OCI-LY7 (cell line): ENCODE data around the gene C19orf85. TPM values are rescaled to one million over a fixed set of nuclear protein-coding genes. Genes with fewer than 3 reads are reported as not detected.
"Not testable (repeated sequence)": the region's sequence is repeated elsewhere in the genome, so short reads cannot be mapped to it uniquely, and the experiment has no call there.

Experiments
- BruUV-seq: library from RNA; stranded (reverse); fragments of 400-500 nt; replicated peaks from 2 replicates; lab custom pipeline; 2021; lab: Mats Ljungman, UMichigan
- CTCF ChIA-PET: fragments of 300-600 bp; sonication (Branson Sonifier 250); formaldehyde crosslinking; loops from one replicate; lab custom pipeline; 2022; ENCODE audit warnings: antibody characterized with exemption; ENCODE audit not compliant: unreplicated experiment; lab: Charles Lee
- POLR2A ChIA-PET: fragments of 300-600 bp; sonication (Branson Sonifier 250); formaldehyde crosslinking; loops from one replicate; lab custom pipeline; 2022; ENCODE audit warnings: antibody characterized with exemption; lab: Charles Lee
- DNase-seq: peaks from one replicate; pipeline ENCODE4 v3.0.0-alpha.2; 2015; ENCODE audit warnings: low spot score
- H2AFZ ChIP-seq: fragments of 200-600 bp; sonication (generic), shearing (Covaris generic); 2 replicates; pipeline ENCODE4 v1.6.1; 2014; ENCODE audit warnings: mild to moderate bottlenecking, antibody characterized with exemption, low read length, moderate library complexity
- H3K27ac ChIP-seq: fragments of 200-600 bp; sonication (generic); 2 replicates; pipeline ENCODE4 v1.5.1; 2014; ENCODE audit warnings: mixed run types, low read depth, mild to moderate bottlenecking, moderate library complexity, low read length, inconsistent platforms; ENCODE audit not compliant: poor library complexity, severe bottlenecking
- H3K36me3 ChIP-seq: fragments of 200-600 bp; sonication (generic); 2 replicates; pipeline ENCODE4 v1.6.1; 2014; ENCODE audit warnings: mild to moderate bottlenecking, antibody characterized with exemption, low read length, moderate library complexity, mixed read lengths; ENCODE audit not compliant: insufficient read depth
- H3K4me1 ChIP-seq: fragments of 200-600 bp; sonication (generic); 2 replicates; pipeline ENCODE4 v1.5.1; 2014; ENCODE audit warnings: mild to moderate bottlenecking, low read length; ENCODE audit not compliant: insufficient read depth, poor library complexity, severe bottlenecking
- H3K4me2 ChIP-seq: fragments of 200-600 bp; sonication (generic); 2 replicates; pipeline ENCODE4 v1.6.1; 2014; ENCODE audit warnings: mild to moderate bottlenecking, low read length
- H3K4me3 ChIP-seq: fragments of 200-600 bp; sonication (generic); 2 replicates; pipeline ENCODE4 v1.5.1; 2014; ENCODE audit warnings: mild to moderate bottlenecking, low read depth, low read length; ENCODE audit not compliant: poor library complexity, severe bottlenecking
- H3K79me2 ChIP-seq: fragments of 200-600 bp; sonication (generic); 2 replicates; pipeline ENCODE4 v1.6.1; 2016; ENCODE audit warnings: low read depth, mild to moderate bottlenecking, low read length, moderate library complexity, mixed read lengths; ENCODE audit not compliant: insufficient read depth
- H3K9me2 ChIP-seq: fragments of 200-600 bp; sonication (generic); 2 replicates; pipeline ENCODE4 v1.6.1; 2016; ENCODE audit warnings: mild to moderate bottlenecking, low read length, mixed read lengths; ENCODE audit not compliant: insufficient read depth
- H3K9me3 ChIP-seq: fragments of 200-600 bp; sonication (generic); 2 replicates; pipeline ENCODE4 v1.6.1; 2014; ENCODE audit warnings: mild to moderate bottlenecking, mixed run types, low read length, mixed read lengths
- H4K20me1 ChIP-seq: fragments of 200-600 bp; sonication (generic); 2 replicates; pipeline ENCODE4 v1.6.1; 2014; ENCODE audit warnings: mild to moderate bottlenecking, antibody characterized with exemption, low read length, moderate library complexity, mixed read lengths; ENCODE audit not compliant: insufficient read depth
- EZH2phosphoT487 ChIP-seq: fragments of 200-600 bp; sonication (generic); IDR thresholded peaks from 2 replicates; pipeline ENCODE4 v1.6.1; 2018; ENCODE audit warnings: low read depth, borderline replicate concordance, mild to moderate bottlenecking, mixed run types, antibody characterized with exemption, low read length, moderate library complexity, mixed read lengths
- intact Hi-C: fragments of 100-400 bp; cut with micrococcal nuclease; formaldehyde crosslinking; loops from one replicate; pipeline ENCODE4 v1.10.0; 2022; ENCODE audit not compliant: unreplicated experiment
- total RNA-seq, 2 experiments: library from RNA; depleted of rRNA in 1 of 2; stranded (reverse); fragments of >200 nt in 1 of 2; shearing (Covaris generic) in 1 of 2; gene quantifications; 2 replicates each; pipeline ENCODE4 v1.2.3, GENCODE V29; 2014 to 2022
- TF ChIP-seq, protein P1 (sequence below): fragments of 200-600 bp; sonication (generic); conservative IDR thresholded peaks from 2 replicates; pipeline ENCODE4 v1.5.1; 2014; ENCODE audit warnings: mild to moderate bottlenecking, antibody characterized with exemption, low read length, moderate library complexity, mixed read lengths

The C19orf85 gene
- total RNA-seq, 2 experiments from 2014 or later, result not detected

- no peaks in the 10 kb centered on the region for H3K79me2 ChIP-seq
- no peaks in the 10 kb centered on the region for H3K9me3 ChIP-seq
- no peak overlapping the region for H2AFZ ChIP-seq
- ChIA-PET CTCF (no interaction called here), POLR2A (no interaction called here)
- H4K20me1 ChIP-seq, result no peaks in the 10 kb centered on the region
- H3K4me2 ChIP-seq, result no peak overlapping the region
- H3K4me1 ChIP-seq, result no peaks in the 10 kb centered on the region
- intact Hi-C loops, result no loop called here
- no peak for DNase-seq
- no peak overlapping the region for H3K4me3 ChIP-seq
- H3K9me2 ChIP-seq, result no peaks in the 10 kb centered on the region
- TF ChIP-seq EZH2phosphoT487, result no peak
- TF ChIP-seq, protein P1, sequence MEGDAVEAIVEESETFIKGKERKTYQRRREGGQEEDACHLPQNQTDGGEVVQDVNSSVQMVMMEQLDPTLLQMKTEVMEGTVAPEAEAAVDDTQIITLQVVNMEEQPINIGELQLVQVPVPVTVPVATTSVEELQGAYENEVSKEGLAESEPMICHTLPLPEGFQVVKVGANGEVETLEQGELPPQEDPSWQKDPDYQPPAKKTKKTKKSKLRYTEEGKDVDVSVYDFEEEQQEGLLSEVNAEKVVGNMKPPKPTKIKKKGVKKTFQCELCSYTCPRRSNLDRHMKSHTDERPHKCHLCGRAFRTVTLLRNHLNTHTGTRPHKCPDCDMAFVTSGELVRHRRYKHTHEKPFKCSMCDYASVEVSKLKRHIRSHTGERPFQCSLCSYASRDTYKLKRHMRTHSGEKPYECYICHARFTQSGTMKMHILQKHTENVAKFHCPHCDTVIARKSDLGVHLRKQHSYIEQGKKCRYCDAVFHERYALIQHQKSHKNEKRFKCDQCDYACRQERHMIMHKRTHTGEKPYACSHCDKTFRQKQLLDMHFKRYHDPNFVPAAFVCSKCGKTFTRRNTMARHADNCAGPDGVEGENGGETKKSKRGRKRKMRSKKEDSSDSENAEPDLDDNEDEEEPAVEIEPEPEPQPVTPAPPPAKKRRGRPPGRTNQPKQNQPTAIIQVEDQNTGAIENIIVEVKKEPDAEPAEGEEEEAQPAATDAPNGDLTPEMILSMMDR, result no peak
- H3K36me3 ChIP-seq, result no peaks in the 10 kb centered on the region
- H3K27ac ChIP-seq, result no peak overlapping the region
- BruUV-seq, result no TSS peak
Measured at GRCh38 chr19:55426042-55426441, 38.5 kb downstream of the C19orf85 start.

DNA sequence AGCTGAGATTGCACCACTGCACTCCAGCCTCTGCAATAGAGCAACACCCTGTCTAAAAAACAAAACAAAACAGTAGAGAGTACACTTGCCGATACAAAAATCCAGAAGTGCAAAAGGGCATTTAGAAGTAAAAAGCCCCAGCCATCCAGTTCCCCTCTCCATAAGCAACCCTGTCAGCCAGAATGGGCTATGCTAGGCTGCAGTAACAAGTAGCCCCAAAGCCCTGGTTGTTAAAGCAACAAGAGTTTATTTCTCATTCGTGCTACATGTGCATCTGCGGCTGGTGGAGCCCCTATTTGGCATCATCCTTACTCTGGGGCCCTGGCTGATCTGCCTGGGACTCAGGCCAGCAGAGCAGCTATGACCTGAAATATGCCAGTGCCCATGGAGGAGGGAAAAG lies 40.0 kb downstream of the C19orf85 start:
- Histone ChIP-seq H2AFZ (no peak overlapping the region), H3K4me1 (no peaks in the 10 kb centered on the region), H3K79me2 (no peaks in the 10 kb centered on the region), H3K36me3 (no peaks in the 10 kb centered on the region), H3K9me2 (no peaks in the 10 kb centered on the region), H4K20me1 (no peaks in the 10 kb centered on the region), H3K9me3 (peaks cover 8% of the 10 kb centered on the region; the same call in 1 of the 2 replicates), H3K4me2 (no peak overlapping the region), H3K4me3 (no peak overlapping the region), H3K27ac (no peak overlapping the region)
- intact Hi-C loops, result no loop called here
- ChIA-PET CTCF (no interaction called here), POLR2A (no interaction called here)
- no TSS peak for BruUV-seq
- DNase-seq, result no peak
- TF ChIP-seq, protein P1, result no peak
- no peak for TF ChIP-seq EZH2phosphoT487

- CTCF ChIA-PET, result no interaction called here
- no peak overlapping the region for H3K27ac ChIP-seq
- no peak for DNase-seq
- no TSS peak for BruUV-seq
- intact Hi-C loops, result no loop called here
- H4K20me1 ChIP-seq, result no peaks in the 10 kb centered on the region
- H3K4me1 ChIP-seq, result no peaks in the 10 kb centered on the region
- POLR2A ChIA-PET, result no interaction called here
- TF ChIP-seq, protein P1, result no peak
- no peak for TF ChIP-seq EZH2phosphoT487
- H3K9me2 ChIP-seq, result no peaks in the 10 kb centered on the region
- no peak overlapping the region for H3K4me3 ChIP-seq
- H2AFZ ChIP-seq, result no peak overlapping the region
- H3K4me2 ChIP-seq, result no peak overlapping the region
- no peaks in the 10 kb centered on the region for H3K36me3 ChIP-seq
- no peaks in the 10 kb centered on the region for H3K79me2 ChIP-seq
- peaks cover 10% of the 10 kb centered on the region; the same call in 1 of the 2 replicates for H3K9me3 ChIP-seq
Measured at GRCh38 chr19:55423225-55424005, 41.1 kb downstream of the C19orf85 start.

DNA sequence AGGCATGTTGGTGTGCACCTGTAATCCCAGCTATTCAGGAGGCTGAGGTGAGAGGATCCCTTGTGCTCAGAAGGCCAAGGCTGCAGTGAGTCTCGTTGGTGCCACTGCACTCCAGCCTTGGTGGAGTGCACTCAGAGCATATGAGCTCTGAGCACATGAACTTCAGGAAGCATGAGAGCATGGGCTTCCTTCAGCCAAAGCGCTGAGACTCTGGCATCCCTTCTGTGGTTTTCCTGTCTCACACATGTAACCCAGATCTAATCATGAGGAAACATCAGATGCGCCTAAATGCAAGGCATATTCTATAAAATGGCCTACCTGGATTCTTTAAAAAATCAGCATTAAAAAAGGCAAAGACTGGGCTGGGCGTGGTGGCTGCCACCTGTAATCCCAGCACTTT lies 43.3 kb downstream of the C19orf85 start:
- H3K36me3 ChIP-seq, H3K4me3 ChIP-seq, CTCF ChIA-PET, H3K79me2 ChIP-seq, H4K20me1 ChIP-seq, POLR2A ChIA-PET, H3K4me2 ChIP-seq, DNase-seq, H3K9me2 ChIP-seq, H3K27ac ChIP-seq, intact Hi-C loops, BruUV-seq, H2AFZ ChIP-seq, H3K4me1 ChIP-seq: not testable (repeated sequence)
- H3K9me3 ChIP-seq, result peaks cover 10% of the 10 kb centered on the region; the same call in 1 of the 2 replicates
